Mesenchymal stem cell (in vitro differentiated cells and primary cell): ENCODE data around the gene CBLL1.

ENCODE experiments used
- DNase-seq: peaks from one replicate; pipeline ENCODE4 v3.0.0-alpha.2; 2013
- H2AFZ ChIP-seq: one replicate; pipeline ENCODE4 v1.6.1; 2013; ENCODE audit warnings: low read depth, mild to moderate bottlenecking, control low read depth, inconsistent platforms, low read length, moderate library complexity
- H2AK5ac ChIP-seq: 2 replicates; pipeline ENCODE4 v1.6.1; 2013; ENCODE audit warnings: low read length, moderate library complexity, mild to moderate bottlenecking, inconsistent platforms; ENCODE audit not compliant: severe bottlenecking
- H2BK120ac ChIP-seq: one replicate; pipeline ENCODE4 v1.6.1; 2013; ENCODE audit warnings: low read depth, mild to moderate bottlenecking, inconsistent platforms, low read length, moderate library complexity
- H2BK12ac ChIP-seq, 2 experiments: one replicate each; pipeline ENCODE4 v1.6.1; 2013; ENCODE audit warnings: inconsistent platforms in 2 of 2, low read length in 2 of 2, mild to moderate bottlenecking in 2 of 2, moderate library complexity in 2 of 2, control low read depth in 1 of 2
- H2BK15ac ChIP-seq: one replicate; pipeline ENCODE4 v1.6.1; 2013; ENCODE audit warnings: mild to moderate bottlenecking, low read depth, inconsistent platforms; ENCODE audit not compliant: poor library complexity, severe bottlenecking
- H2BK5ac ChIP-seq: 2 replicates; pipeline ENCODE4 v1.6.1; 2013; ENCODE audit warnings: low read depth, mild to moderate bottlenecking, low read length, control low read depth, inconsistent platforms; ENCODE audit not compliant: poor library complexity, severe bottlenecking
- H3K14ac ChIP-seq, 2 experiments: one replicate each; pipeline ENCODE4 v1.6.1; 2013; ENCODE audit warnings: inconsistent platforms in 2 of 2, low read length in 2 of 2, control low read depth in 1 of 2, mild to moderate bottlenecking in 1 of 2, moderate library complexity in 1 of 2
- H3K18ac ChIP-seq, 2 experiments: one replicate each; pipeline ENCODE4 v1.6.1; 2013; ENCODE audit warnings: inconsistent platforms in 2 of 2, low read length in 2 of 2, control low read depth in 1 of 2, low read depth in 1 of 2, mild to moderate bottlenecking in 1 of 2
- H3K23ac ChIP-seq, 2 experiments: one replicate each; pipeline ENCODE4 v1.6.1; 2013; ENCODE audit warnings: inconsistent platforms in 2 of 2, low read length in 2 of 2, mild to moderate bottlenecking in 2 of 2, moderate library complexity in 2 of 2, control low read depth in 1 of 2
- H3K27ac ChIP-seq: 2 replicates; pipeline ENCODE4 v1.5.1; 2013; ENCODE audit warnings: mild to moderate bottlenecking, moderate library complexity, low read length, control low read depth, inconsistent platforms; ENCODE audit not compliant: poor library complexity, severe bottlenecking
- H3K27me3 ChIP-seq, 2 experiments: 2 replicates each; pipeline versions ENCODE4 v1.6.1 to v1.7.0; 2013; ENCODE audit warnings: low read length in 2 of 2, mild to moderate bottlenecking in 2 of 2, moderate library complexity in 2 of 2, control low read depth in 1 of 2, inconsistent platforms in 1 of 2; ENCODE audit not compliant: control insufficient read depth in 1 of 2, insufficient read depth in 1 of 2
- H3K36me3 ChIP-seq, 2 experiments: 2 replicates each; pipeline versions ENCODE4 v1.6.1 to v1.7.0; 2013; ENCODE audit warnings: low read length in 2 of 2, control low read depth in 1 of 2, inconsistent platforms in 1 of 2, low read depth in 1 of 2, mild to moderate bottlenecking in 1 of 2; ENCODE audit not compliant: insufficient read depth in 2 of 2, control insufficient read depth in 1 of 2
- H3K4ac ChIP-seq, 2 experiments: one replicate each; pipeline ENCODE4 v1.6.1; 2013; ENCODE audit warnings: inconsistent platforms in 2 of 2, low read length in 2 of 2, mild to moderate bottlenecking in 2 of 2, moderate library complexity in 2 of 2, control low read depth in 1 of 2, low read depth in 1 of 2
- H3K4me1 ChIP-seq: 2 replicates; pipeline ENCODE4 v1.6.1; 2013; ENCODE audit warnings: low read depth, low read length, control low read depth; ENCODE audit not compliant: control insufficient read depth, insufficient read depth
- H3K4me2 ChIP-seq: 2 replicates; pipeline ENCODE4 v1.6.1; 2013; ENCODE audit warnings: low read length, mild to moderate bottlenecking, inconsistent platforms; ENCODE audit not compliant: poor library complexity, severe bottlenecking
- H3K4me3 ChIP-seq, 2 experiments: 2 replicates each; pipeline versions ENCODE4 v1.5.1 to v1.7.0; 2013; ENCODE audit warnings: low read length in 2 of 2, mild to moderate bottlenecking in 2 of 2, control low read depth in 1 of 2, low read depth in 1 of 2; ENCODE audit not compliant: insufficient read depth in 1 of 2
- H3K79me1 ChIP-seq: replicated peaks from 2 replicates; pipeline ENCODE4 v1.6.1; 2013; ENCODE audit warnings: mild to moderate bottlenecking, control low read depth, low read length, inconsistent platforms; ENCODE audit not compliant: poor library complexity, severe bottlenecking
- H3K9ac ChIP-seq: 2 replicates; pipeline ENCODE4 v1.7.0; 2013; ENCODE audit warnings: mild to moderate bottlenecking, low read length, moderate library complexity
- H3K9me3 ChIP-seq: 2 replicates; pipeline ENCODE4 v1.7.0; 2013; ENCODE audit warnings: mild to moderate bottlenecking, low read length; ENCODE audit not compliant: control insufficient read depth
- H4K8ac ChIP-seq: one replicate; pipeline ENCODE4 v1.6.1; 2013; ENCODE audit warnings: inconsistent platforms, mild to moderate bottlenecking, low read length, moderate library complexity
- H4K91ac ChIP-seq: one replicate; pipeline ENCODE4 v1.6.1; 2013; ENCODE audit warnings: mild to moderate bottlenecking, low read length, inconsistent platforms
- WGBS: methylation state at CpG from one replicate; pipeline ENCODE4 v1.1.7; 2013; ENCODE audit warnings: mixed read lengths; 5-methylcytosine and 5-hydroxymethylcytosine counted together

The CBLL1 gene

GRCh38 chr7:107783648-107784047 is 39.7 kb downstream of the CBLL1 start:
- no peak overlapping the region for H2BK120ac ChIP-seq
- H2BK5ac ChIP-seq, result no peak overlapping the region
- no peak overlapping the region for H3K4ac ChIP-seq
- no peak overlapping the region for H3K14ac ChIP-seq
- H2BK12ac ChIP-seq, result no peak overlapping the region
- H3K9me3 ChIP-seq, result no peaks in the 10 kb centered on the region
- no peak for DNase-seq
- H4K8ac ChIP-seq, result no peak overlapping the region
- H3K4me1 ChIP-seq, result no peaks in the 10 kb centered on the region
- H2BK15ac ChIP-seq, result no peak overlapping the region
- no peak overlapping the region for H3K23ac ChIP-seq
- no peak overlapping the region for H3K9ac ChIP-seq
- no peak overlapping the region for H2AFZ ChIP-seq
- no peak overlapping the region for H2AK5ac ChIP-seq
- no peak overlapping the region for H3K27ac ChIP-seq
- H3K18ac ChIP-seq, result no peak overlapping the region
- H3K4me3 ChIP-seq, result no peak overlapping the region
- no peaks in the 10 kb centered on the region for H3K79me1 ChIP-seq
- no peak overlapping the region for H4K91ac ChIP-seq
- H3K27me3 ChIP-seq, result peaks cover 24 to 30% of the 10 kb centered on the region in 2 experiments
- no peaks in the 10 kb centered on the region for H3K36me3 ChIP-seq
- WGBS, result no CpG with 5 or more reads among the region's 1 CpG
- no peak overlapping the region for H3K4me2 ChIP-seq

DNA sequence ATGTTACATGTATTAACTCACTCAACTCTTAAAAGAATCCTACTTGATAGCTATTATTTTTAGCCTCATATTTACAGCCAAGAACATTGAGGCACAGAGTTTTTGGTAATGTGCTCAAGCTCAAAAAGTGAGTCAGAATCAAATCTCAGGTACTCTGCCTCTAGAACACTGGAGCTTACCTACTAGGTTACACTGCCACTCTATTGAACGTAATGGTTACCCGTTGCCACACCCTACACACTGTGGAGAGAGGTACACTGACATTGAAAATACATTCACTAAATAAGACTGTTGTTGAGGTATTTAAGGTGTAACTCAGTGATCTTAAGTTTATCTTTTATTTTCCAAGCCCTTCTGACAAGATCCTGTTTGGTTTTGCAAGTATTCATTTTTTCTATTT is 41.2 kb downstream of the CBLL1 start:
- Histone ChIP-seq H3K27me3 (peaks cover 30 to 31% of the 10 kb centered on the region in 2 experiments), H3K27ac (no peak overlapping the region), H3K4me1 (no peaks in the 10 kb centered on the region), H2AFZ (no peak overlapping the region), H3K23ac (no peak overlapping the region), H2BK12ac (no peak overlapping the region), H3K4ac (no peak overlapping the region), H2BK120ac (no peak overlapping the region), H3K79me1 (no peaks in the 10 kb centered on the region), H3K14ac (no peak overlapping the region), H4K91ac (no peak overlapping the region), H3K36me3 (no peaks in the 10 kb centered on the region), H3K4me2 (no peak overlapping the region), H3K9me3 (no peaks in the 10 kb centered on the region), H2AK5ac (no peak overlapping the region), H2BK5ac (no peak overlapping the region), H3K18ac (no peak overlapping the region), H2BK15ac (no peak overlapping the region), H3K9ac (no peak overlapping the region), H3K4me3 (no peak overlapping the region), H4K8ac (no peak overlapping the region)
- DNase-seq, result no peak
- no CpG with 5 or more reads among the region's 2 CpGs for WGBS

DNA sequence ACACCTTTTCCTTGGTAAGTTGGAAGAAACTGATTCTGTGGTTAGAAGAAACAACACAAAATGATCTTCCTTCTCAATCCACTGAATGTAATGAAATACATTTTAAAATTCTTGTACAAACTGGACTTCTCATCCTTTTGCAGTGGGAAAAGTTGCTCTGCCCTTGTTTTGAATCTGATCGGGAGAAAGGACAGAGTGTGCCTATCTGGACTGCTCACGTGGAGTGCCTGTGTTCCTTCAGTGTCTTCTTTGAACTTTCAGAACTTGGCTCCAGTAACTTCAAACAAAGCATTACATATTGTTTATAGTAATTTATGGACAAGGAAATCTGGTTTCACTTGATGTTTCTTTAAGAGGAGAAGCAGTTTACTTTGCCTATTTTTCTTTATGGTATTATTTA is 42.0 kb downstream of the CBLL1 start:
- Histone ChIP-seq H2BK12ac (no peak overlapping the region), H2AK5ac (no peak overlapping the region), H3K27me3 (peaks cover 30 to 35% of the 10 kb centered on the region in 2 experiments), H4K8ac (no peak overlapping the region), H3K27ac (no peak overlapping the region), H3K4me3 (no peak overlapping the region), H4K91ac (no peak overlapping the region), H2AFZ (no peak overlapping the region), H3K4ac (no peak overlapping the region), H3K9ac (peak overlapping the region; percentile 26), H3K4me2 (no peak overlapping the region), H2BK120ac (no peak overlapping the region), H3K9me3 (no peaks in the 10 kb centered on the region), H3K36me3 (no peaks in the 10 kb centered on the region), H3K23ac (no peak overlapping the region), H3K4me1 (no peaks in the 10 kb centered on the region), H2BK5ac (no peak overlapping the region), H3K14ac (no peak overlapping the region), H2BK15ac (no peak overlapping the region), H3K79me1 (no peaks in the 10 kb centered on the region), H3K18ac (no peak overlapping the region)
- WGBS, result 28% methylated on average over 2 of the region's 2 CpGs
- peak; percentile 11 for DNase-seq

DNA sequence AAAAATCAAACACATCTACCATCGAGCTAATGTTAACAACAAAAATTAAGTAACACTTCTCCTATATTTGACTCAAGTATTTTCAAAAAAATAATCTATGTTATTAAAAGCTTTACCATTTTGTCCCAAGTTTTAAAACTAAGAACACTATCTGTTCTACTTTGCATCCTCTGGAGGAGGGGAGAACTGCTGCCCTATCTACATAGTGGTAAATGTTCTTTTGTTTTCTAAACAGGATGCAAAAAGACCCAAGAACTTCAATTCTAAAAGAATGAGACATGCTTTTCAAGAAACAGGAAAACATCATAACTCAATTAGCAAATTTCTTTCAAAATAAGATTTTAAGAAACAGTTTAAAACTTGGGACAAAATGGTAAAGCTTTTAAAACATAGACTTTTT is 44.3 kb downstream of the CBLL1 start:
- no peak overlapping the region for H3K27ac ChIP-seq
- H3K4me2 ChIP-seq, result no peak overlapping the region
- no peak overlapping the region for H2AFZ ChIP-seq
- no peak overlapping the region for H2BK12ac ChIP-seq
- H3K9me3 ChIP-seq, result no peaks in the 10 kb centered on the region
- no peaks in the 10 kb centered on the region for H3K4me1 ChIP-seq
- no CpG with 5 or more reads among the region's 1 CpG for WGBS
- H2AK5ac ChIP-seq, result no peak overlapping the region
- H2BK120ac ChIP-seq, result no peak overlapping the region
- no peak overlapping the region for H3K18ac ChIP-seq
- no peak overlapping the region for H4K8ac ChIP-seq
- H3K23ac ChIP-seq, result no peak overlapping the region
- no peak overlapping the region for H2BK5ac ChIP-seq
- H3K4me3 ChIP-seq, result no peak overlapping the region
- H3K4ac ChIP-seq, result no peak overlapping the region
- H3K79me1 ChIP-seq, result no peaks in the 10 kb centered on the region
- no peak overlapping the region for H2BK15ac ChIP-seq
- no peak overlapping the region for H3K9ac ChIP-seq
- no peak overlapping the region for H3K14ac ChIP-seq
- DNase-seq, result no peak
- peaks cover 27 to 34% of the 10 kb centered on the region in 2 experiments for H3K27me3 ChIP-seq
- H3K36me3 ChIP-seq, result no peaks in the 10 kb centered on the region
- H4K91ac ChIP-seq, result no peak overlapping the region
